Naive thymus-derived CD8-positive, alpha-beta T cell (primary cell): Measurements from ENCODE around the gene KRTAP5-3. TPM values are rescaled to one million over a fixed set of nuclear protein-coding genes. Genes with fewer than 3 reads are reported as not detected.
A peak's percentile ranks its signal among the peaks of the same experiment; 100 is the strongest.
"Not testable (repeated sequence)": the region's sequence is repeated elsewhere in the genome, so short reads cannot be mapped to it uniquely, and the experiment has no call there.

Experiments
- ATAC-seq, 2 donors: fragments of 150-1000 bp; cut with Tn5 transposase in 1 of 2; sonication (Bioruptor Pico), chemical (Tn5 transposase) in 1 of 2; 1 replicate in 1 of 2; 2 replicates in 1 of 2; pipeline ENCODE4 v1.10.0; 2021; ENCODE audit warnings: mild to moderate bottlenecking in 2 of 2, moderate library complexity in 2 of 2
- POLR2A ChIA-PET: fragments of 350-600 bp; sonication (Branson Sonifier 250); formaldehyde crosslinking; loops from one replicate; lab custom pipeline; 2021; ENCODE audit warnings: antibody characterized with exemption; lab: Charles Lee
- DNase-seq, 10 donors: peaks; one replicate each; pipeline versions ENCODE4 v3.0.0 to v3.0.0-alpha.2; 2020 to 2022
- H3K27ac Mint-ChIP-seq, 10 donors: one replicate each; pipeline ENCODE4 v1.8.0; 2020 to 2022; ENCODE audit warnings: mild to moderate bottlenecking in 10 of 10, mixed read lengths in 10 of 10, moderate library complexity in 4 of 10, inconsistent platforms in 1 of 10
- H3K27me3 Mint-ChIP-seq, 5 donors: one replicate each; pipeline ENCODE4 v1.8.0; 2021 to 2022; ENCODE audit warnings: mixed read lengths in 5 of 5
- H3K36me3 Mint-ChIP-seq, 3 donors: one replicate each; pipeline ENCODE4 v1.8.0; 2020 to 2022; ENCODE audit warnings: mixed read lengths in 3 of 3, mild to moderate bottlenecking in 2 of 3, inconsistent platforms in 1 of 3
- H3K4me1 Mint-ChIP-seq, 4 donors: one replicate each; pipeline ENCODE4 v1.8.0; 2021 to 2022; ENCODE audit warnings: mixed read lengths in 4 of 4
- H3K4me3 Mint-ChIP-seq, 10 donors: one replicate each; pipeline ENCODE4 v1.8.0; 2020 to 2022; ENCODE audit warnings: mild to moderate bottlenecking in 10 of 10, mixed read lengths in 10 of 10, moderate library complexity in 6 of 10, inconsistent platforms in 1 of 10
- H3K9me3 Mint-ChIP-seq, 9 donors: one replicate each; pipeline ENCODE4 v1.8.0; 2020 to 2022; ENCODE audit warnings: mixed read lengths in 9 of 9, mild to moderate bottlenecking in 3 of 9, inconsistent platforms in 1 of 9, moderate library complexity in 1 of 9
- polyA plus RNA-seq, 3 donors: library from polyadenylated mRNA; unstranded; fragments of 300-500 nt; fragmentation: Illumina TruSeq; gene quantifications; one replicate each; pipeline ENCODE4 v1.2.3, GENCODE V29; 2021
- total RNA-seq, 8 experiments: library from RNA in 2 of 8; stranded (reverse) in 2 of 8; gene quantifications; one replicate each; pipeline ENCODE4 v1.2.3 and lab custom pipeline; 2021 to 2026

KRTAP5-3 gene
- total and polyA plus RNA-seq, 5 experiments from 2014 or later: not detected

DNA sequence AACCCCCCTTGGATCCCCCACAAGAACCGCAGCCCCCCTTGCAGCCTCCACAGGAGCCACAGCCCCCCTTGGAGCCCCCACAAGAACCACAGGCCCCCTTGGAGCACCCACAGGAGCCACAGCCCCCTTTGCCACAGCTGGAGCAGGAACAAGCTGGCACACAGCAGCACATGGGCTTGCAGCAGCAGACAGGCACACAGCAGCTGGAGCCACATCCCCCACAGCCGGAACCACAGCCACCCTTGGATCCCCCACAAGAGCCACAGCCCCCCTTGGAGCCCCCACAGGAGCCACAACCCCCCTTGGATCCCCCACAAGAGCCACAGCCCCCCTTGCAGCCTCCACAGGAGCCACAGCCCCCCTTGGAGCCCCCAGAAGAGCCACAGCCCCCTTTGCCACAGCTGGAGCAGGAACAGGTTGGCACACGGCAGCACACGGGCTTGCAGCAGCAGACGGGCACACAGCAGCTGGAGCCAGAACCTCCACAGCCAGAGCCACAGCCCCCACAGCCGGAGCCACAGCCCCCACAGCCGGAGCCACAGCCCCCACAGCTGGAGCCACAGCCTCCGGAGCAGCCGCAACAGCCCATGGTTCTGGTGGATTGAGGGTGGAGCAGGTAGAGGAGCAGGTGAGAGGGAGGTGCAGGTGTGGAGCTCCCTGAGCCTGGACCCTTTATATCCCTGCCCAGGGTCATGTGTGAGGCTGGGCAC, 23.4 kb downstream of the KRTAP5-3 start, which contains the start of gene KRTAP5-1:
Gene KRTAP5-1, minus strand, starts transcription at position 623 of the 710 bp plus-strand sequence. Its CDS starts 34 bp downstream, at position 589.
- ATAC-seq (peak in 1 of 2 donors; percentile 38), DNase-seq (peak in 2 of 10 donors; percentile 14 to 17)
- H3K4me3 Mint-ChIP-seq: peak within 1 kb of the TSS in 5 of 10 donors; percentile 18 to 55 (median 43)
- peaks cover 0 to 14% (median 2%) of the 10 kb centered on the region in 9 donors for H3K9me3 Mint-ChIP-seq
- H3K27ac Mint-ChIP-seq: peak within 1 kb of the TSS in 2 of 10 donors; percentile 76 to 85
- peaks cover 13 to 33% (median 28%) of the 10 kb centered on the region in 4 donors for H3K4me1 Mint-ChIP-seq
- H3K36me3 Mint-ChIP-seq: not testable (repeated sequence)
- POLR2A ChIA-PET: interaction anchor here (0.8 kb wide), 1 partner anchor 10 kb away, joined by 4 read pairs; no protein-coding TSS in a partner anchor
- H3K27me3 Mint-ChIP-seq: peaks cover 7 to 31% (median 15%) of the 10 kb centered on the region in 5 donors

DNA sequence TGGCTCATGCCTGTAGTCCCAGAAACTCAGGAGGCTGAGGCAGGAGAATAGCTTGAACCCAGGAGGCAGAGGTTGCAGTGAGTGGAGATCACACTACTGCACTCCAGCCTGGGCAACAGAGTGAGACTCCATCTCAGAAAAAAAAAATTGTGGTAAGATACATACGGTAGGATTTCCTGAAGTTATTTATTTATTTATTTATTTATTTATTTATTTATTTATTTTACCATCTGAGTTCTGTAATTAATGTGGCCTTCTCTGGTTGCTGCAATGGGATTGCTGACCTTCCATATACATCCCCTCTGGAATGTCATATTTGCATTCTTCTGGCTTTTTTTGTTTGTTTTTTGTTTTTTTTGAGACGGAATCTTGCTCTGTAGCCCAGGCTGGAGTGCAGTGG, 25.4 kb downstream of the KRTAP5-3 start:
- H3K9me3 Mint-ChIP-seq: peaks cover 0 to 25% (median 9%) of the 10 kb centered on the region in 9 donors
- H3K4me3 Mint-ChIP-seq, ATAC-seq, DNase-seq, POLR2A ChIA-PET, H3K27ac Mint-ChIP-seq: not testable (repeated sequence)
- H3K4me1 Mint-ChIP-seq: peaks cover 5 to 21% (median 15%) of the 10 kb centered on the region in 4 donors
- H3K27me3 Mint-ChIP-seq: peaks cover 10 to 20% (median 10%) of the 10 kb centered on the region in 5 donors
- H3K36me3 Mint-ChIP-seq: peaks cover 0 to 12% (median 6%) of the 10 kb centered on the region in 3 donors

- H3K4me1 Mint-ChIP-seq: peaks cover 5 to 19% (median 14%) of the 10 kb centered on the region in 4 donors
- H3K27me3 Mint-ChIP-seq: peaks cover 9 to 16% (median 10%) of the 10 kb centered on the region in 5 donors
- peaks cover 0 to 25% (median 9%) of the 10 kb centered on the region in 9 donors for H3K9me3 Mint-ChIP-seq
- H3K27ac Mint-ChIP-seq: no peak overlapping the region
- ATAC-seq (no peak), DNase-seq (no peak)
- no peak overlapping the region for H3K4me3 Mint-ChIP-seq
- POLR2A ChIA-PET: no interaction called here
- H3K36me3 Mint-ChIP-seq: peaks cover 0 to 12% (median 6%) of the 10 kb centered on the region in 3 donors
Measured at GRCh38 chr11:1581976-1582375, 26.3 kb downstream of the KRTAP5-3 start.

- DNase-seq (no peak), ATAC-seq (no peak)
- Mint-ChIP-seq H3K27ac (peak overlapping the region in 1 of 10 donors; percentile 70), H3K4me1 (peaks cover 6 to 11% (median 7%) of the 10 kb centered on the region in 4 donors), H3K9me3 (peaks cover 0 to 25% (median 7%) of the 10 kb centered on the region in 9 donors), H3K36me3 (peaks cover 0 to 12% (median 6%) of the 10 kb centered on the region in 3 donors), H3K27me3 (peaks cover 5 to 9% (median 8%) of the 10 kb centered on the region in 5 donors), H3K4me3 (peak overlapping the region in 1 of 10 donors; percentile 55)
- POLR2A ChIA-PET: no interaction called here
Measured at GRCh38 chr11:1576825-1577224, 31.4 kb downstream of the KRTAP5-3 start.

DNA sequence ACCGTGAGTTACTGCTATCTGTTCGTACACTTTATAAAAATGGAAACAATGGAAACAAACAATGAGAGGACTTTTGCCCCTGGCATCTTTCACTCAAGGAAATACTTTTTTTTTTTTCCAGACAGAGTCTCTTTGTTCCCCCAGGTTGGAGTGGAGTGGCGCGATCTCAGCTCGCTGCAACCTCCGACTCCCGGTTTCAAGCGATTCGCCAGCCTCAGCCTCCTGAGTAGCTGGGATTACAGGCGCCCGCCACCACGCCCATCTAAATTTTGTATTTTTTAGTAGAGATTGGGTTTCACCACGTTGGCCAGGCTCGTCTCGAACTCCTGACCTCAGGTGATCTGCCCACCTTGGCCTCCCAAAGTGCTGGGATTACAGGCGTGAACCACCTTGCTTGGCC, 32.5 kb downstream of the KRTAP5-3 start:
- peaks cover 0 to 12% (median 6%) of the 10 kb centered on the region in 3 donors for H3K36me3 Mint-ChIP-seq
- H3K4me1 Mint-ChIP-seq: peaks cover 6 to 11% (median 7%) of the 10 kb centered on the region in 4 donors
- H3K4me3 Mint-ChIP-seq: peak overlapping the region in 6 of 10 donors; percentile 8 to 82 (median 52)
- not testable (repeated sequence) for ATAC-seq, H3K27me3 Mint-ChIP-seq, DNase-seq, H3K27ac Mint-ChIP-seq
- peaks cover 0 to 15% (median 7%) of the 10 kb centered on the region in 9 donors for H3K9me3 Mint-ChIP-seq
- POLR2A ChIA-PET: interaction anchor here (1.0 kb wide), 1 partner anchor 61 kb away, joined by 3 read pairs; no protein-coding TSS in a partner anchor

GRCh38 chr11:1574933-1575242, 33.4 kb downstream of the KRTAP5-3 start:
- ATAC-seq: no peak
- H3K27ac Mint-ChIP-seq: peak overlapping the region in 2 of 10 donors; percentile 20 to 34
- H3K27me3 Mint-ChIP-seq: peaks cover 5 to 9% (median 8%) of the 10 kb centered on the region in 5 donors
- H3K36me3 Mint-ChIP-seq: peaks cover 0 to 12% (median 6%) of the 10 kb centered on the region in 3 donors
- POLR2A ChIA-PET: interaction anchor here (0.9 to 3.7 kb wide), 5 partner anchors 10 to 312 kb away, joined by 3 to 28 read pairs (median 4); no protein-coding TSS in a partner anchor
- peaks cover 0 to 15% (median 7%) of the 10 kb centered on the region in 9 donors for H3K9me3 Mint-ChIP-seq
- peak overlapping the region in 8 of 10 donors; percentile 45 to 82 (median 57) for H3K4me3 Mint-ChIP-seq
- no peak for DNase-seq
- H3K4me1 Mint-ChIP-seq: peaks cover 6 to 16% (median 9%) of the 10 kb centered on the region in 4 donors

GRCh38 chr11:1574238-1574932, 33.9 kb downstream of the KRTAP5-3 start:
- DNase-seq (peak; percentile 34 to 81 (median 60)), ATAC-seq (peak; percentile 48 to 55)
- H3K27ac Mint-ChIP-seq: peak overlapping the region in 8 of 10 donors; percentile 84 to 95 (median 90)
- H3K36me3 Mint-ChIP-seq: peaks cover 0 to 12% (median 6%) of the 10 kb centered on the region in 3 donors
- H3K4me1 Mint-ChIP-seq: peaks cover 9 to 21% (median 14%) of the 10 kb centered on the region in 4 donors
- H3K4me3 Mint-ChIP-seq: peak overlapping the region; percentile 71 to 87 (median 80)
- H3K9me3 Mint-ChIP-seq: peaks cover 0 to 14% (median 7%) of the 10 kb centered on the region in 9 donors
- POLR2A ChIA-PET: interaction anchor here (0.9 to 3.7 kb wide), 7 partner anchors 10 to 311 kb away, joined by 3 to 28 read pairs (median 4); no protein-coding TSS in a partner anchor
- H3K27me3 Mint-ChIP-seq: peaks cover 5 to 9% (median 8%) of the 10 kb centered on the region in 5 donors

DNA sequence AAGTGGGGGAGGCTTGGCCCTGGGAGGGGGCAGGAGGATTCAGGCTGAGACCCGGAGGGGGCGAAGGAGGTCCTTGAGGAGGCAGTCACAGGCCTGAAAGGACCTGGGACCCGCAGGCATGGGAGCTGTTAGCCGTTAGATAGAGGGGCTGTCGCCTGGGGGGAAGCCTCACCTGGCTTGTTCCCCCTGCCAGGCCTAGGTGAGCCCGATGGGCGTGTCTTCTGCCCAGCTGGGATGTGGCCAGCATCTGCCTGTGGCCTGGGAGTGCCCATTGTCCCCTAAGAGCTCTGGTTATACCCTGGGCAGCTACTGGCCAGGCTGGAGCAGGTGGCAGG, 34.4 kb downstream of the KRTAP5-3 start:
- Mint-ChIP-seq H3K9me3 (peaks cover 0 to 11% (median 4%) of the 10 kb centered on the region in 9 donors), H3K4me1 (peaks cover 12 to 26% (median 18%) of the 10 kb centered on the region in 4 donors), H3K4me3 (peak overlapping the region; percentile 71 to 87 (median 80)), H3K36me3 (peaks cover 0 to 9% (median 6%) of the 10 kb centered on the region in 3 donors), H3K27me3 (peaks cover 4 to 9% (median 8%) of the 10 kb centered on the region in 5 donors), H3K27ac (peak overlapping the region; percentile 2 to 95 (median 89))
- POLR2A ChIA-PET: interaction anchor here (0.5 to 3.7 kb wide), 10 partner anchors 15 to 311 kb away, joined by 3 to 28 read pairs (median 4); no protein-coding TSS in a partner anchor
- DNase-seq (peak in 1 of 10 donors; percentile 63), ATAC-seq (peak in 1 of 2 donors; percentile 5)

- POLR2A ChIA-PET: interaction anchor here (0.5 to 3.7 kb wide), 8 partner anchors 15 to 278 kb away, joined by 3 to 28 read pairs (median 4); no protein-coding TSS in a partner anchor
- peak overlapping the region; percentile 2 to 95 (median 89) for H3K27ac Mint-ChIP-seq
- DNase-seq: peak in 7 of 10 donors; percentile 24 to 74 (median 41)
- peak; percentile 4 to 15 for ATAC-seq
- peaks cover 0 to 4% (median 3%) of the 10 kb centered on the region in 3 donors for H3K36me3 Mint-ChIP-seq
- peaks cover 12 to 32% (median 23%) of the 10 kb centered on the region in 4 donors for H3K4me1 Mint-ChIP-seq
- H3K9me3 Mint-ChIP-seq: peaks cover 0 to 5% (median 3%) of the 10 kb centered on the region in 9 donors
- peak overlapping the region; percentile 71 to 87 (median 80) for H3K4me3 Mint-ChIP-seq
- peaks cover 2 to 8% (median 5%) of the 10 kb centered on the region in 5 donors for H3K27me3 Mint-ChIP-seq
Measured at GRCh38 chr11:1573077-1573902, 35.0 kb downstream of the KRTAP5-3 start.

- Mint-ChIP-seq H3K27ac (peak within 1 kb of the TSS in 9 of 10 donors; percentile 27 to 95 (median 87)), H3K36me3 (no peaks in the 10 kb centered on the region), H3K4me3 (peak within 1 kb of the TSS; percentile 64 to 93 (median 80)), H3K9me3 (no peaks in the 10 kb centered on the region), H3K4me1 (peaks cover 12 to 34% (median 23%) of the 10 kb centered on the region in 4 donors), H3K27me3 (peaks cover 0 to 8% (median 3%) of the 10 kb centered on the region in 5 donors)
- DNase-seq (peak; percentile 90 to 98 (median 95)), ATAC-seq (peak; percentile 52 to 67)
- POLR2A ChIA-PET: interaction anchor here (0.8 to 3.7 kb wide), 4 partner anchors 16 to 263 kb away, joined by 3 to 28 read pairs (median 4); partner anchors contain the start of gene TOLLIP
Measured at GRCh38 chr11:1572197-1573076, 35.8 kb downstream of the KRTAP5-3 start, which contains the start of gene DUSP8. TSS of gene DUSP8 (minus strand) at chr11:1572271. CDS start at chr11:1565826, 6,445 bp downstream.
